Measurements from ENCODE around the gene PDCD2L.

The PDCD2L gene

GRCh38 chr19:34411216-34411615 is 7.0 kb downstream of the PDCD2L start:
- no peak for TF ChIP-seq CTCF (conservative IDR thresholded peaks at IDR 0.05; ENCODE audit: low read depth, low read length)
- DNase-seq (ENCODE audit: low read depth), result no peak
- H3K4me3 ChIP-seq (ENCODE audit: low read depth, low read length), result no peak overlapping the region

GRCh38 chr19:34416021-34416545 is 11.9 kb downstream of the PDCD2L start:
- DNase-seq (ENCODE audit: low read depth), result peak; percentile 21
- TF ChIP-seq CTCF (conservative IDR thresholded peaks at IDR 0.05; ENCODE audit: low read depth, low read length), result no peak

GRCh38 chr19:34418300-34418699 is 14.1 kb downstream of the PDCD2L start:
- H3K4me3 ChIP-seq (ENCODE audit: low read depth, low read length), result no peak overlapping the region
- no peak for TF ChIP-seq CTCF (conservative IDR thresholded peaks at IDR 0.05; ENCODE audit: low read depth, low read length)

More at GRCh38 chr19:34416021-34416545, 11.9 kb downstream of the PDCD2L start:
- no peak overlapping the region for H3K4me3 ChIP-seq (ENCODE audit: low read depth, low read length)

DNA sequence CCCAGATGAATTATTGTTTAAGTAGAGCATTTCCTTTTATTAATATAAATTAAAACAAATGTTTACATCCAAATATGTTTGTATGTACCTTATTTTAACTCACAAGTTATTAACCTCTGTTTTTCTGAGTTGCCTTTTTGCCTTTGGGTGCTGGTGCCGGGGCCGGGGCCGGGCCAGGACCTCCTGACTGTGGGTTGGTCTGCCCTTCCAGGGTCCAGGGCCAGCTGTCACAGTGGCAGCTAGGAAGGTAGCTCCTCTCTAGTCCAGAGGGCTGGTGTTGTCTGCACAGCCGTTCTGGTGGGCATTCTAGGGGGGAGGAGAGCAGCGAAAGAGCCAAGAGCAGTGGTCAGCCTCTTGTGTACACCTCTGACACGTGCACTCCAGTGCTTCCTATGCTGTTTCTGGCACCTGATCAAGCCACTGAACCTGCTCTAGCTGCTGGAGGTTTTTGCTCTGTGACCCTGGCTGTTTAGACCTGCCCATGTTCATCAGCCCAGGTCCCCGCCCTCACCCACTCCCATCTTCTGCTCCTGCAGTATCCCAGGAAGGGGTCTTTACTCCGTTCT is 22.0 kb downstream of the PDCD2L start:
- H3K4me3 ChIP-seq (ENCODE audit: low read depth, low read length), result no peak overlapping the region
- no peak for DNase-seq (ENCODE audit: low read depth)

More at GRCh38 chr19:34418300-34418699, 14.1 kb downstream of the PDCD2L start:
- DNase-seq (ENCODE audit: low read depth), result no peak

DNA sequence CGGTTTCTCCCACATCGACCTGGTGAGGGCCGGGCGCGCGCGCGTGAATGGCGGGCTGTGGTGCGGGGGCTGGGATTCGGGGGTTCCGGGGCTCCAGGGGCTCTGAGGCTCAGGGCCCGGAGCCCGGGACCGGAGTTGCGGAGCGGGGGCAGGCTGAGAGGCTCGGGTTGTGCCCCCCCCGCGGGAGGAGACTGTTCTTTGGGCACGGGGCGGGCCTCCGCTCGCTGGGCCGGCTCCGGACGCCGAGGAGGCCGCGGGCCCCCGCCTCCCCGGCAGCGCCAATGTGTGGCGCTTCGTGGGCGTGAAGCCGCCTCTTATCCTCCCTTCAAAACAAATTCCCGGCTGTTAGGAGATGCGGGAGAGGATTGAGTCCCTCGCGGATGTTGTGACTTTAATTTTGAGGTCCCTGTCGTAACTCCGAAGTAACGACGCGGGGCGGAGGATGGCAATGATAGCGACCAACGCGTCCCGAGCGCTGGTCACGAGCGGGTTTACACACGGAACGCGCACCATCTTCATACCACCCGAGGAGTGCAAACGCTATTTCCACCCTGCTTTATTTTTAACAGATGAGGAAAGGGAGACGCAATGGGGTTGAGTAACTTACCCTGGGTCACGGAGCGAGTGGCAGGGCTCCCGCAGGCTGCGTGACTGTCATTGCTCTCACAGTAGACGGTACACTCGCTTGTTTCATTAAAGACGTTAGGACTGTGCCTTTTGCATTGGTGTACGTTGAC is 24.5 kb downstream of the PDCD2L start:
- TF ChIP-seq CTCF (conservative IDR thresholded peaks at IDR 0.05; ENCODE audit: low read depth, low read length), result no peak
- DNase-seq (ENCODE audit: low read depth), result peak; percentile 26
- H3K4me3 ChIP-seq (ENCODE audit: low read depth, low read length), result peak overlapping the region; percentile 87

More for the DNA sequence above, 22.0 kb downstream of the PDCD2L start:
- no peak for TF ChIP-seq CTCF (conservative IDR thresholded peaks at IDR 0.05; ENCODE audit: low read depth, low read length)

GRCh38 chr19:34429553-34429952 is 25.4 kb downstream of the PDCD2L start:
- no peak for TF ChIP-seq CTCF (conservative IDR thresholded peaks at IDR 0.05; ENCODE audit: low read depth, low read length)
- H3K4me3 ChIP-seq (ENCODE audit: low read depth, low read length), result peak overlapping the region; percentile 87
- no peak for DNase-seq (ENCODE audit: low read depth)

Measured in choroid plexus epithelial cell (primary cell).